Measurements from ENCODE around the gene TTLL5. TPM values are rescaled to one million over a fixed set of nuclear protein-coding genes. Genes with fewer than 3 reads are reported as not detected.

Gene TTLL5
- polyA plus RNA-seq, 2 of the 4 experiments (the other 2 are of a cell fraction): 18.8 to 23.7 TPM

DNA sequence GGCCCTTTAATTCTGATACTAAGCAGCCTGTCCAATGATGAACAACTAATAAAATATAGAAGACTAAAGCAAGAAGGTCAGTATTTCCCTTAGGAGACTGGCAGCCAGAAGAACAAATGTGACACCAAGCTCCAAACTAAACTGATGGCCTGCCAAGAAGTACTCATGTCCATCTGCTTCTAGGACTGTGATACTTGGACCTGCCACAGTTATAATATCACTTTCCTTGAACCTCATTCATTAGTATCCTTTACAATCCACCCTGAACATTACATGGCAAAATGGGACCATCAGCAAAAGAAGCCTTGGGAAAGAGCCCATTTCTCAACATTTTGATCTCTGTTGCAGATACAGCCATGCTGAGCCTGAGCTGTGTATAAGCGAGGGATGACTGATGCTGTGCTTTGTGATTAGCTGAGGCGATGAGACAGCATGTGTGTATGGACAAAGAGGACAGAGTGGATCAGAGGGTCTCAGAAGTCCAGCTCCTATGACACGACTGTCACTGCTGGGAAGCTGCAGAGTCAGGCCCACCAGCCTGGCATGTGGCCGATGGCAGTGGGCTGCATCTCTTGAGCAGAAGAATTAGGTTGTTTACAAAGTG lies 246.8 kb downstream of the TTLL5 start:
- ChIA-PET CTCF (interaction anchor here (0.6 to 11.0 kb wide), 24 partner anchors 10 to 808 kb away, joined by 3 to 145 read pairs (median 6); partner anchors contain the start of genes IFT43 and TGFB3), POLR2A (no interaction called here)
- Histone ChIP-seq H3K27ac (no peak overlapping the region), H3K4me2 (no peak overlapping the region), H3K4me1 (no peaks in the 10 kb centered on the region), H3K4me3 (no peak overlapping the region), H3K9me3 (no peaks in the 10 kb centered on the region)
- no peak for FAIRE-seq
- 87% methylated on average over 4 of the region's 4 CpGs for WGBS (ENCODE audit: missing lambda C conversion rate)
- no peak for DNase-seq (ENCODE audit: low read depth in 1 of 2, low spot score in 1 of 2)
- no peak for TF ChIP-seq RNF2 (IDR thresholded peaks at IDR 0.05; ENCODE audit: borderline replicate concordance, low read depth)
- TF ChIP-seq RAD21 (conservative IDR thresholded peaks at IDR 0.05 in 1 of 2, IDR thresholded peaks at IDR 0.05 in 1 of 2): no peak
- TF ChIP-seq, protein P1, sequence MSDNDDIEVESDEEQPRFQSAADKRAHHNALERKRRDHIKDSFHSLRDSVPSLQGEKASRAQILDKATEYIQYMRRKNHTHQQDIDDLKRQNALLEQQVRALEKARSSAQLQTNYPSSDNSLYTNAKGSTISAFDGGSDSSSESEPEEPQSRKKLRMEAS (IDR thresholded peaks at IDR 0.05): no peak
- TF ChIP-seq POLR2A (IDR thresholded peaks at IDR 0.05; ENCODE audit: low read length): no peak
- TF ChIP-seq MYC (IDR thresholded peaks at IDR 0.05; ENCODE audit: borderline replicate concordance, low read length): no peak
- no peak for ATAC-seq

DNA sequence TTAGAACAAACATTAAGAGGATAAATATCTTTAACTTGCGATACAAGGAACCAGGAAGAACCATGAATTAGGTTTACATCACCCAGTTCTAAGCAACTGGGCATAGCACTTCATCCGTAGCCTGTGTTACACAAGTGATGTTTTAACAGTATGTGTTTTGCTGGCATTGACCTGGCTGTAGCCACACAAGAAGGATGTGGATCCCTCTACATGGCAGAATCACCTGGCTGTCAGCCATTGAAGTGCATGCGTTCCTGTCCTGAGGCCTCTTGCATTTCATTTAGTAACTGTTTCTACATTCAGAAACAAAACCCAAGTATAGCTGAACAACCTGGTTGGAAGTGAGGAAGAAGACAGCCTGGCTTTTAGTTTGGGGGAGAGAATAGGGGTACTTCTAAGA lies 248.6 kb downstream of the TTLL5 start:
- H3K27ac ChIP-seq: no peak overlapping the region
- WGBS (ENCODE audit: missing lambda C conversion rate): 95% methylated on average over 3 of the region's 3 CpGs
- DNase-seq (ENCODE audit: low read depth in 1 of 2, low spot score in 1 of 2) (no peak), FAIRE-seq (no peak), ATAC-seq (no peak)
- no peaks in the 10 kb centered on the region for H3K9me3 ChIP-seq
- POLR2A ChIA-PET: no interaction called here
- TF ChIP-seq EP300 (IDR thresholded peaks at IDR 0.05) (no peak), HOXB13 (CRISPR knock-in tag; IDR thresholded peaks at IDR 0.05; ENCODE audit: low read depth) (no peak), NFE2L2 (conservative IDR thresholded peaks at IDR 0.05; ENCODE audit: low read length) (no peak), RFX5 (IDR thresholded peaks at IDR 0.05) (no peak)
- no peaks in the 10 kb centered on the region for H3K4me1 ChIP-seq
- CTCF ChIA-PET: interaction anchor here (1.3 to 11.0 kb wide), 2 partner anchors 8 to 71 kb away, joined by 5 to 145 read pairs; partner anchors contain the start of genes IFT43 and TGFB3
- no peak overlapping the region for H3K4me3 ChIP-seq
- no peak overlapping the region for H3K4me2 ChIP-seq

DNA sequence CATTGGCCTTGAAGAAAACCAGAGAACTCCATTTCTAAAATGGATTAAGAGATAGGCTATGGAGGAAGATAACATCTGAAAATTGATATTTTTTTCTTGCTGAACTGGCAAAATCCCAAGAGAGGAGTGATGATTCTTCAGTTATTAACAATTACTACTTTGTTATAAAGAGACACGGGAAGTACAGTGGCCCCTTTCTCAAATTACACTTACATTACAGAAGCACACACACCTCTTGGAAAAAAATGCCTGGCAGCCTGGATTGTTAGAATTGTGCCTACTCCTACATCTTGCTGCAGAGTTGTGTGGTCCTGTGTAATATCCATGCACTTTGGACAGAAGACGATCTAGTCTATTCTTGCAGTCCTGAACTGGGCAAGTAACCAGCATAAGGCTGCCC lies 249.0 kb downstream of the TTLL5 start:
- ChIA-PET POLR2A (no interaction called here), CTCF (interaction anchor here (11.0 kb wide), 1 partner anchor 71 kb away, joined by 145 read pairs; the partner anchor contains the start of genes IFT43 and TGFB3)
- WGBS (ENCODE audit: missing lambda C conversion rate): 82% methylated on average over 2 of the region's 2 CpGs
- TF ChIP-seq EHMT2 (IDR thresholded peaks at IDR 0.05; ENCODE audit: low read depth) (no peak), MAFK (IDR thresholded peaks at IDR 0.05; ENCODE audit: partially characterized antibody) (peak; percentile 35), CHD2 (IDR thresholded peaks at IDR 0.05; ENCODE audit: low read length, partially characterized antibody) (no peak), CHD4 (IDR thresholded peaks at IDR 0.05; ENCODE audit: borderline replicate concordance) (no peak), MAZ (IDR thresholded peaks at IDR 0.05; ENCODE audit: borderline replicate concordance, low read depth, low read length) (no peak), ESRRA (IDR thresholded peaks at IDR 0.05; ENCODE audit: borderline replicate concordance, low read length) (no peak)
- Histone ChIP-seq H3K27ac (no peak overlapping the region), H3K4me2 (no peak overlapping the region), H3K4me3 (no peak overlapping the region), H3K9me3 (no peaks in the 10 kb centered on the region), H3K4me1 (no peaks in the 10 kb centered on the region)
- FAIRE-seq (no peak), DNase-seq (ENCODE audit: low read depth in 1 of 2, low spot score in 1 of 2) (no peak), ATAC-seq (no peak)

DNA sequence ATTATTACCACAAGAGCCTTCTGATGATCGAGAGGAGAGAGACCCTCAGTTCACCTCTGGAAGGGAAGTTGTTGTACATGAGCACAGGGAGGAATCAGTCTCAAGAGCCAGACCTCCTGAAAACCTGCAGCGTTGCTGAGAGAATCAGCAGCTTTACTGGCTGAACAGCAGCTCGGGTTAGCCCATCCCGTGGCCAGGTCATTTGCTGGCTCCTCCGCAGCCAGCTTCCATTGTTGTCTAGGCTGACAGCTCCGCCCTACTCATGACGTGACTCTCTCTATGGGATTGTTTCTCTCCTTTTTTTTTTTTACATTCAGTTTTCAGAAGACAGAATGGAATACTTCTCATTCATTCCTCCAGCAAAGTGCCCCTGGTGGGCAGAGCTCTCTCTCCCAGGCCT lies 250.8 kb downstream of the TTLL5 start:
- H3K4me3 ChIP-seq: no peak overlapping the region
- no peaks in the 10 kb centered on the region for H3K9me3 ChIP-seq
- DNase-seq (ENCODE audit: low read depth in 1 of 2, low spot score in 1 of 2) (no peak), FAIRE-seq (no peak), ATAC-seq (no peak)
- TF ChIP-seq CBX8 (IDR thresholded peaks at IDR 0.05) (no peak), RFX5 (IDR thresholded peaks at IDR 0.05) (no peak), FOXS1 (CRISPR knock-in tag; IDR thresholded peaks at IDR 0.05) (no peak)
- no peaks in the 10 kb centered on the region for H3K4me1 ChIP-seq
- no peak overlapping the region for H3K4me2 ChIP-seq
- 92% methylated on average over 7 of the region's 7 CpGs for WGBS (ENCODE audit: missing lambda C conversion rate)
- no peak overlapping the region for H3K27ac ChIP-seq
- POLR2A ChIA-PET: no interaction called here
- CTCF ChIA-PET: interaction anchor here (0.6 to 11.0 kb wide), 5 partner anchors 12 to 202 kb away, joined by 3 to 145 read pairs (median 4); partner anchors contain the start of genes IFT43 and TGFB3

DNA sequence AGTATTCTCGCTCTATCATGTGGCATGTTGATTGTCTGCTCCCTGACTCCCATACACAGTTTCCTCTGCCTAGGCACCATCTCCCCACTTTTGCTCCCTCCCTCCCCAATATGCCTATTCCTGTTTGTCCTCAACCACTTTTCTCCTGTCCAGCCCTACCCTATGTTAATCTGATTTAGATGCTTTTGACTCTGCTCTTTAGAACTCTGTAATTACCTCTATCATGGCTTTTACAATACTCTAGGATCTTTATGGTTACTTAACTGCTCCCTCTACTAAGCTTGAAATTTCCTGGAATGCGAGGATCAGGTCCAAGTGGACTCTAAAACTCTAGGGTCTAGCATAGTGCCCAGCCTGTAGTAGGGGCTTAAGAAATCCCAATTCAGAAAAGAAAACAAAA lies 252.1 kb downstream of the TTLL5 start:
- ChIA-PET CTCF (interaction anchor here (2.8 to 11.0 kb wide), 2 partner anchors 68 to 203 kb away, joined by 11 to 145 read pairs; partner anchors contain the start of genes IFT43 and TGFB3), POLR2A (no interaction called here)
- DNase-seq (ENCODE audit: low read depth in 1 of 2, low spot score in 1 of 2) (no peak), ATAC-seq (no peak), FAIRE-seq (no peak)
- WGBS (ENCODE audit: missing lambda C conversion rate): 83% methylated on average over 2 of the region's 2 CpGs
- Histone ChIP-seq H3K9me3 (no peaks in the 10 kb centered on the region), H3K4me3 (no peak overlapping the region), H3K4me1 (no peaks in the 10 kb centered on the region), H3K4me2 (no peak overlapping the region), H3K27ac (no peak overlapping the region)
- no peak for TF ChIP-seq CHD2 (IDR thresholded peaks at IDR 0.05; ENCODE audit: low read length, partially characterized antibody)
- no peak for TF ChIP-seq RCOR1 (IDR thresholded peaks at IDR 0.05; ENCODE audit: low read depth, low read length)
- TF ChIP-seq, protein P2, sequence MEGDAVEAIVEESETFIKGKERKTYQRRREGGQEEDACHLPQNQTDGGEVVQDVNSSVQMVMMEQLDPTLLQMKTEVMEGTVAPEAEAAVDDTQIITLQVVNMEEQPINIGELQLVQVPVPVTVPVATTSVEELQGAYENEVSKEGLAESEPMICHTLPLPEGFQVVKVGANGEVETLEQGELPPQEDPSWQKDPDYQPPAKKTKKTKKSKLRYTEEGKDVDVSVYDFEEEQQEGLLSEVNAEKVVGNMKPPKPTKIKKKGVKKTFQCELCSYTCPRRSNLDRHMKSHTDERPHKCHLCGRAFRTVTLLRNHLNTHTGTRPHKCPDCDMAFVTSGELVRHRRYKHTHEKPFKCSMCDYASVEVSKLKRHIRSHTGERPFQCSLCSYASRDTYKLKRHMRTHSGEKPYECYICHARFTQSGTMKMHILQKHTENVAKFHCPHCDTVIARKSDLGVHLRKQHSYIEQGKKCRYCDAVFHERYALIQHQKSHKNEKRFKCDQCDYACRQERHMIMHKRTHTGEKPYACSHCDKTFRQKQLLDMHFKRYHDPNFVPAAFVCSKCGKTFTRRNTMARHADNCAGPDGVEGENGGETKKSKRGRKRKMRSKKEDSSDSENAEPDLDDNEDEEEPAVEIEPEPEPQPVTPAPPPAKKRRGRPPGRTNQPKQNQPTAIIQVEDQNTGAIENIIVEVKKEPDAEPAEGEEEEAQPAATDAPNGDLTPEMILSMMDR (IDR thresholded peaks at IDR 0.05): no peak
- TF ChIP-seq, protein P3, sequence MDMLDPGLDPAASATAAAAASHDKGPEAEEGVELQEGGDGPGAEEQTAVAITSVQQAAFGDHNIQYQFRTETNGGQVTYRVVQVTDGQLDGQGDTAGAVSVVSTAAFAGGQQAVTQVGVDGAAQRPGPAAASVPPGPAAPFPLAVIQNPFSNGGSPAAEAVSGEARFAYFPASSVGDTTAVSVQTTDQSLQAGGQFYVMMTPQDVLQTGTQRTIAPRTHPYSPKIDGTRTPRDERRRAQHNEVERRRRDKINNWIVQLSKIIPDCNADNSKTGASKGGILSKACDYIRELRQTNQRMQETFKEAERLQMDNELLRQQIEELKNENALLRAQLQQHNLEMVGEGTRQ (IDR thresholded peaks at IDR 0.05): no peak
- TF ChIP-seq, protein P4, sequence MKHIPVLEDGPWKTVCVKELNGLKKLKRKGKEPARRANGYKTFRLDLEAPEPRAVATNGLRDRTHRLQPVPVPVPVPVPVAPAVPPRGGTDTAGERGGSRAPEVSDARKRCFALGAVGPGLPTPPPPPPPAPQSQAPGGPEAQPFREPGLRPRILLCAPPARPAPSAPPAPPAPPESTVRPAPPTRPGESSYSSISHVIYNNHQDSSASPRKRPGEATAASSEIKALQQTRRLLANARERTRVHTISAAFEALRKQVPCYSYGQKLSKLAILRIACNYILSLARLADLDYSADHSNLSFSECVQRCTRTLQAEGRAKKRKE (CRISPR knock-in tag; IDR thresholded peaks at IDR 0.05; ENCODE audit: low read depth): no peak
- TF ChIP-seq NPAS2 (CRISPR knock-in tag; IDR thresholded peaks at IDR 0.05; ENCODE audit: borderline replicate concordance): no peak
- no peak for TF ChIP-seq RARB (CRISPR knock-in tag; IDR thresholded peaks at IDR 0.05)
- no peak for TF ChIP-seq ZNF302 (CRISPR knock-in tag; IDR thresholded peaks at IDR 0.05)
- no peak for TF ChIP-seq EP300 (IDR thresholded peaks at IDR 0.05)
- TF ChIP-seq ZC3H11A (IDR thresholded peaks at IDR 0.05): no peak

All from A549 (cell line).